ENCODE results near the gene HSBP1L1.
"Not testable (repeated sequence)": the region's sequence is repeated elsewhere in the genome, so short reads cannot be mapped to it uniquely, and the experiment has no call there.

HSBP1L1 gene

GRCh38 chr18:80009661-80010550 lies 45.5 kb downstream of the HSBP1L1 start:
- H3K4me1 ChIP-seq (ENCODE audit: control insufficient read depth, insufficient read depth, low read depth, low read length), result peaks cover 2% of the 10 kb centered on the region
- H2BK15ac ChIP-seq (ENCODE audit: low read depth, poor library complexity, severe bottlenecking), result no peak overlapping the region
- H2BK12ac ChIP-seq (ENCODE audit: low read length in 2 of 2), result no peak overlapping the region
- H2BK5ac ChIP-seq (ENCODE audit: low read depth, low read length, poor library complexity, severe bottlenecking), result no peak overlapping the region
- no peak overlapping the region for H2AFZ ChIP-seq (ENCODE audit: low read depth, low read length)
- H3K9ac ChIP-seq (ENCODE audit: low read length), result peak overlapping the region; percentile 68
- no peak overlapping the region for H4K91ac ChIP-seq (ENCODE audit: low read length)
- H2AK5ac ChIP-seq (ENCODE audit: low read length, severe bottlenecking), result no peak overlapping the region
- peak; percentile 92 for DNase-seq
- H4K8ac ChIP-seq (ENCODE audit: low read length), result no peak overlapping the region
- H3K4ac ChIP-seq (ENCODE audit: low read depth in 1 of 2, low read length in 2 of 2), result no peak overlapping the region
- H3K23ac ChIP-seq (ENCODE audit: low read length in 2 of 2), result no peak overlapping the region
- no peak overlapping the region for H3K27ac ChIP-seq (ENCODE audit: low read length, poor library complexity, severe bottlenecking)
- no peaks in the 10 kb centered on the region for H3K9me3 ChIP-seq (ENCODE audit: control insufficient read depth, low read length)
- H3K4me2 ChIP-seq (ENCODE audit: low read length, poor library complexity, severe bottlenecking), result no peak overlapping the region
- H3K18ac ChIP-seq (ENCODE audit: low read depth in 1 of 2, low read length in 2 of 2), result no peak overlapping the region
- no peaks in the 10 kb centered on the region for H3K79me1 ChIP-seq (replicated peaks; ENCODE audit: low read length, poor library complexity, severe bottlenecking)
- no peaks in the 10 kb centered on the region for H3K36me3 ChIP-seq (ENCODE audit: control insufficient read depth in 1 of 2, insufficient read depth in 2 of 2, low read depth in 1 of 2, low read length in 2 of 2)
- no peaks in the 10 kb centered on the region for H3K27me3 ChIP-seq (ENCODE audit: control insufficient read depth in 1 of 2, insufficient read depth in 1 of 2, low read length in 2 of 2)
- H3K14ac ChIP-seq (ENCODE audit: low read length in 2 of 2), result no peak overlapping the region
- WGBS, result 67% methylated on average over 13 of the region's 16 CpGs
- no peak overlapping the region for H2BK120ac ChIP-seq (ENCODE audit: low read depth, low read length)
- H3K4me3 ChIP-seq (ENCODE audit: insufficient read depth in 1 of 2, low read depth in 1 of 2, low read length in 2 of 2), result peak overlapping the region in 1 of 2 experiments; percentile 39

GRCh38 chr18:80010551-80010906 lies 46.1 kb downstream of the HSBP1L1 start:
- no peak overlapping the region for H2BK12ac ChIP-seq (ENCODE audit: low read length in 2 of 2)
- no peaks in the 10 kb centered on the region for H3K27me3 ChIP-seq (ENCODE audit: control insufficient read depth in 1 of 2, insufficient read depth in 1 of 2, low read length in 2 of 2)
- H3K27ac ChIP-seq (ENCODE audit: low read length, poor library complexity, severe bottlenecking), result no peak overlapping the region
- no peaks in the 10 kb centered on the region for H3K9me3 ChIP-seq (ENCODE audit: control insufficient read depth, low read length)
- no peak overlapping the region for H3K18ac ChIP-seq (ENCODE audit: low read depth in 1 of 2, low read length in 2 of 2)
- H3K14ac ChIP-seq (ENCODE audit: low read length in 2 of 2), result no peak overlapping the region
- no peak overlapping the region for H2AFZ ChIP-seq (ENCODE audit: low read depth, low read length)
- H3K79me1 ChIP-seq (replicated peaks; ENCODE audit: low read length, poor library complexity, severe bottlenecking), result no peaks in the 10 kb centered on the region
- no peak overlapping the region for H3K4me2 ChIP-seq (ENCODE audit: low read length, poor library complexity, severe bottlenecking)
- H3K36me3 ChIP-seq (ENCODE audit: control insufficient read depth in 1 of 2, insufficient read depth in 2 of 2, low read depth in 1 of 2, low read length in 2 of 2), result no peaks in the 10 kb centered on the region
- H2BK120ac ChIP-seq (ENCODE audit: low read depth, low read length), result no peak overlapping the region
- no peaks in the 10 kb centered on the region for H3K4me1 ChIP-seq (ENCODE audit: control insufficient read depth, insufficient read depth, low read depth, low read length)
- peak overlapping the region; percentile 68 for H3K9ac ChIP-seq (ENCODE audit: low read length)
- peak overlapping the region in 1 of 2 experiments; percentile 39 for H3K4me3 ChIP-seq (ENCODE audit: insufficient read depth in 1 of 2, low read depth in 1 of 2, low read length in 2 of 2)
- no peak overlapping the region for H4K91ac ChIP-seq (ENCODE audit: low read length)
- no peak overlapping the region for H2AK5ac ChIP-seq (ENCODE audit: low read length, severe bottlenecking)
- H3K23ac ChIP-seq (ENCODE audit: low read length in 2 of 2), result no peak overlapping the region
- DNase-seq, result no peak
- no peak overlapping the region for H3K4ac ChIP-seq (ENCODE audit: low read depth in 1 of 2, low read length in 2 of 2)
- WGBS, result 88% methylated on average over 2 of the region's 5 CpGs
- H2BK15ac ChIP-seq (ENCODE audit: low read depth, poor library complexity, severe bottlenecking), result no peak overlapping the region
- H4K8ac ChIP-seq (ENCODE audit: low read length), result no peak overlapping the region
- H2BK5ac ChIP-seq (ENCODE audit: low read depth, low read length, poor library complexity, severe bottlenecking), result no peak overlapping the region

DNA sequence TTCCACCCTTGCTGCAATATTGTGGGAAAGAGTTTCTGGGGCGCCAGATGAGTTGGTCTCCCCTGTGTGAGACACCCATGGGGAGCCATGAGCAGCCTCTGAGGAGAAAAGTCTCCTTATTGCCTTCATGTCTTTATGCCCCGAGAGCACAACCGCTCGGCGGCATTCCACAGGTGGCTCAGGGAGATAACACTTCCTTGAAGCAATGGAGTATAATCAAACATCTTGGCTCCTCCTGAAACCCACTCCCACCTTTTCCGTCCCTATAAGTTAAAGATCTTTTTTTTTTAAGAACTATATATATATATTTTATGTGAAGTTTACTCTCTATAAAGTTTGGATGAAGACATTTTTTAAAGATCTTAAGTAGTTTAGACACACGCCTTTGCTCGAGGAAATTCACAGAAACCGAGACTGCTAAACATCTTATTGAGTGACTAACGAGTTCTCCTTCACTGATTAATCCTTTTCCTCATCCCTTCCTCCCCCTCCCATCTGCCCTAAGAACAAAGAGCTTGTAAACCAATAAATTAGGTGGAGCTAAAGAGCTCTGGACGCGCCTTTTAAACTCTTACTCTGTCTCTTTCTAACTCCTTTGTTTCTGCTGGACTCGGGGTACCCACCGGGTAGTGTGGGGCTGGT lies 47.2 kb downstream of the HSBP1L1 start:
- H2AFZ ChIP-seq (ENCODE audit: low read depth, low read length); H3K9me3 ChIP-seq (ENCODE audit: control insufficient read depth, low read length); H2BK12ac ChIP-seq (ENCODE audit: low read length in 2 of 2); H3K18ac ChIP-seq (ENCODE audit: low read depth in 1 of 2, low read length in 2 of 2); H2BK5ac ChIP-seq (ENCODE audit: low read depth, low read length, poor library complexity, severe bottlenecking); H4K91ac ChIP-seq (ENCODE audit: low read length); H4K8ac ChIP-seq (ENCODE audit: low read length); H3K14ac ChIP-seq (ENCODE audit: low read length in 2 of 2); H2BK15ac ChIP-seq (ENCODE audit: low read depth, poor library complexity, severe bottlenecking); H3K4ac ChIP-seq (ENCODE audit: low read depth in 1 of 2, low read length in 2 of 2); H3K23ac ChIP-seq (ENCODE audit: low read length in 2 of 2); H3K79me1 ChIP-seq (replicated peaks; ENCODE audit: low read length, poor library complexity, severe bottlenecking); H3K27me3 ChIP-seq (ENCODE audit: control insufficient read depth in 1 of 2, insufficient read depth in 1 of 2, low read length in 2 of 2); H3K9ac ChIP-seq (ENCODE audit: low read length); H3K27ac ChIP-seq (ENCODE audit: low read length, poor library complexity, severe bottlenecking); H3K4me1 ChIP-seq (ENCODE audit: control insufficient read depth, insufficient read depth, low read depth, low read length); DNase-seq; H2AK5ac ChIP-seq (ENCODE audit: low read length, severe bottlenecking); H3K36me3 ChIP-seq (ENCODE audit: control insufficient read depth in 1 of 2, insufficient read depth in 2 of 2, low read depth in 1 of 2, low read length in 2 of 2); H3K4me2 ChIP-seq (ENCODE audit: low read length, poor library complexity, severe bottlenecking); H2BK120ac ChIP-seq (ENCODE audit: low read depth, low read length); H3K4me3 ChIP-seq (ENCODE audit: insufficient read depth in 1 of 2, low read depth in 1 of 2, low read length in 2 of 2): not testable (repeated sequence)
- WGBS, result 82% methylated on average over 13 of the region's 14 CpGs

- Histone ChIP-seq H4K8ac (ENCODE audit: low read length) (no peak overlapping the region), H2BK5ac (ENCODE audit: low read depth, low read length, poor library complexity, severe bottlenecking) (no peak overlapping the region), H3K23ac (ENCODE audit: low read length in 2 of 2) (no peak overlapping the region), H2BK120ac (ENCODE audit: low read depth, low read length) (no peak overlapping the region), H4K91ac (ENCODE audit: low read length) (no peak overlapping the region), H3K27me3 (ENCODE audit: control insufficient read depth in 1 of 2, insufficient read depth in 1 of 2, low read length in 2 of 2) (no peaks in the 10 kb centered on the region), H2BK12ac (ENCODE audit: low read length in 2 of 2) (no peak overlapping the region), H2AK5ac (ENCODE audit: low read length, severe bottlenecking) (no peak overlapping the region), H3K9me3 (ENCODE audit: control insufficient read depth, low read length) (no peaks in the 10 kb centered on the region), H3K79me1 (replicated peaks; ENCODE audit: low read length, poor library complexity, severe bottlenecking) (no peaks in the 10 kb centered on the region), H3K9ac (ENCODE audit: low read length) (no peak overlapping the region), H2AFZ (ENCODE audit: low read depth, low read length) (no peak overlapping the region), H3K4me2 (ENCODE audit: low read length, poor library complexity, severe bottlenecking) (no peak overlapping the region), H2BK15ac (ENCODE audit: low read depth, poor library complexity, severe bottlenecking) (no peak overlapping the region), H3K27ac (ENCODE audit: low read length, poor library complexity, severe bottlenecking) (no peak overlapping the region), H3K4me3 (ENCODE audit: insufficient read depth in 1 of 2, low read depth in 1 of 2, low read length in 2 of 2) (no peak overlapping the region), H3K18ac (ENCODE audit: low read depth in 1 of 2, low read length in 2 of 2) (no peak overlapping the region), H3K4ac (ENCODE audit: low read depth in 1 of 2, low read length in 2 of 2) (no peak overlapping the region), H3K36me3 (ENCODE audit: control insufficient read depth in 1 of 2, insufficient read depth in 2 of 2, low read depth in 1 of 2, low read length in 2 of 2) (no peaks in the 10 kb centered on the region), H3K4me1 (ENCODE audit: control insufficient read depth, insufficient read depth, low read depth, low read length) (no peaks in the 10 kb centered on the region), H3K14ac (ENCODE audit: low read length in 2 of 2) (no peak overlapping the region)
- DNase-seq, result no peak
- 97% methylated on average over 20 of the region's 20 CpGs for WGBS
Measured at GRCh38 chr18:80012714-80013113, 48.3 kb downstream of the HSBP1L1 start.
